CD1c-positive myeloid dendritic cell (primary cell): ENCODE data around the gene SPANXN5.
"Not testable (repeated sequence)": the region's sequence is repeated elsewhere in the genome, so short reads cannot be mapped to it uniquely, and the experiment has no call there.

Source experiments
- DNase-seq: peaks from one replicate; pipeline ENCODE4 v3.0.0-alpha.2; 2016; ENCODE audit errors: extremely low spot score

SPANXN5 gene

DNA sequence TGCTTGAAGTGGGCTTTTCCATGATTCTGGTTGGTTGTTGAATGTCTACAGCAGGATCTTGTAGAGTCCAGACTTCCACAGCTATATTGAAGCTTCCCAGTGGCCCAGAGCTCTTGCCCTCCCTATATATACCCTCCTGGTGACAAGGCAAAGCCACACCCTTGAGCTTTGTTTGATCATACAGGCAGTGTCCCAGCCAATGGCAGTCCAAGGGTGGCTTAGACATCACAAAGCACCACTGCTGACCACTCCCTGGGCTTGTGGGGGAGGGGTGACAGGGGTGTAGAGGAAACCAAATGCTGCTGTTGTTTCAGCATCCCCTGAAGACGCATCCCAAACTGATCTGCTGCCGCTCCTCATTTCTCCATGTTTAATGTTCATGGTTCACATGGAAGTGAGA lies at the start of gene SPANXN5:
Gene SPANXN5, minus strand, starts transcription at position 101 of the 400 bp plus-strand sequence. Its CDS starts 79 bp downstream, at position 22.
- DNase-seq, result not testable (repeated sequence)

GRCh38 chrX:52843619-52844018 lies 46.4 kb upstream of the SPANXN5 start:
- DNase-seq, result not testable (repeated sequence)

- DNase-seq, result no peak
Measured at GRCh38 chrX:52839137-52839536, 41.9 kb upstream of the SPANXN5 start.

GRCh38 chrX:52830551-52830950 lies 33.3 kb upstream of the SPANXN5 start:
- DNase-seq, result no peak

- DNase-seq, result no peak
Measured at GRCh38 chrX:52824608-52825007, 27.4 kb upstream of the SPANXN5 start.

DNA sequence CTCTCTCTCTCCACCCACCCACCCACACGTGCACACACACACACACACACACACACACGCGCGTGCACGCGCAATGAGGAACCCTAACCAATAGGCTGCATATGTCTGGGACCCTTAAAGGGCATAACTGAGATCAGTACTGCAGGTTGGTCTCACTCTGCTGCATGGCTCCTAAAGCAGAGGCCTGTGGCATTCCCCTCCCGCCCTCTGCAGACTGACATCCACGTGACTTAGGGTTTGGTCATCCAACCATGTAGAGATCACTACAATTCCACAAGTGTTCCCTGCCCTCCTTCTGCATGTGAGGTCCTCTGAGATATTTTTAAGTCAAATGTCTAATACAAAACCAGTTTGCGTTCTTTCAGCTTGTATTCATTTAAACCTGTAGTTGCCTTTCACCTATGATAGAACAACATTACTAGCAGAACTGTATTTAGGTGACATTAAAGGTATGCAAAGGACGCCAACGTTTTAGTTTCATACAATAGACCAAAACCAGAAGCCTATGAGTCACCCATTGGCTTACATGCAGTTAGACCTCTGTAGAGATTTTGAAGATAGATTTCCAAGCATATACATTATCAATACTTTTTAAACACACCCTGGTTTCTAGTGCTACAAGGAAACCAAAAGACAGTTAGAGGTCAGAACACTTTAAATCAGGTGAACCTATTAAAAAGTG lies 24.0 kb upstream of the SPANXN5 start:
- no peak for DNase-seq

- DNase-seq, result no peak
Measured at GRCh38 chrX:52819788-52820187, 22.6 kb upstream of the SPANXN5 start.

DNA sequence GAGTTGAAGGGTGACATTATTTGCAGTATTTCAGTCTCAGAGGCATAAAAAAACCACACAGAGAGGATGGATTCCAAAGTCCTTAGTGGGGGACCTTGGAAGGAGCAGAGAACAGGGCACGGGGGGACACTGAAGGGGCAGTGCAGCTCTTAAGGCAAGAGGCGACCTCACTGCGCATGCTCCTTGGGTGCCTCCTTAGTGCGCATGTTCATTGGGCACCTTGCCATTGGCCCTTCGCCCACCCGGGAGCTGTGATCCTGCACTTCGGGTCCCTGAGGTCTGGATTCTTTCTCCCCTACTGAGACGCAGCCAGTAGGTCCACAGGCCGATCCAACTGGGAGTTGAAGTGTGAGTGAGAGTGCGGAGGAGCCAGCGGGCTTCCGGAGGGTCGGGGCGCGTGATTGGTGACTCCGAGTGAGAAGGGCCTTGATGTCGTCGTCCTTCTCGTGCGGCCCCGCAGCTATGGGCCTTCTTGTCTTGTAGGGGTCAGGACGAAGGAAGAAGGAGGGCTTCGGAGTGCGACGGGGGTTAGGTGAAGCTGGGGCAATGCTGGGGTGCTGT lies 13.9 kb upstream of the SPANXN5 start, which contains the start of gene XAGE5:
Gene XAGE5, plus strand, starts transcription at position 223 of the 561 bp plus-strand sequence. CDS start 1,280 bp downstream, outside the sequence.
- no peak for DNase-seq

DNA sequence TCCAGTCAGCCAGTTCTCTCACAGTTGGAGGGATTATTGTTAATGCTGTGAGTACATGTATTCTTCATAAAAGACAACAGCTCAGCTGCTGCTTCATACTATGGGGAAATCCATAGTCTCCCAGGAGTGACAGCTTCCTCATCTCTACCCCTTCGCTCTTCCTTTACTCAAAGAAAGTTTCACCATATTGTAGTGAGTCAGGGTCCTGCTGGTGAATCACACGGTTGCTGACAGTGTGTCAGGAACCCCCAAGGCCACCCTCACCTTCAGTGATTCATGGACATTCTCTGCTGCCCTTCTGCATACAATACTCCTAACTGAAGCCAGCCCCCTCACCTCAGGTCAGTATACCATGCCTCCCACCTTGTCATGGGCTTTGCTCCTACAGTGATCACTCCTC lies 7.6 kb upstream of the SPANXN5 start:
- DNase-seq, result not testable (repeated sequence)

GRCh38 chrX:52773504-52773903 lies 23.7 kb downstream of the SPANXN5 start:
- not testable (repeated sequence) for DNase-seq

DNA sequence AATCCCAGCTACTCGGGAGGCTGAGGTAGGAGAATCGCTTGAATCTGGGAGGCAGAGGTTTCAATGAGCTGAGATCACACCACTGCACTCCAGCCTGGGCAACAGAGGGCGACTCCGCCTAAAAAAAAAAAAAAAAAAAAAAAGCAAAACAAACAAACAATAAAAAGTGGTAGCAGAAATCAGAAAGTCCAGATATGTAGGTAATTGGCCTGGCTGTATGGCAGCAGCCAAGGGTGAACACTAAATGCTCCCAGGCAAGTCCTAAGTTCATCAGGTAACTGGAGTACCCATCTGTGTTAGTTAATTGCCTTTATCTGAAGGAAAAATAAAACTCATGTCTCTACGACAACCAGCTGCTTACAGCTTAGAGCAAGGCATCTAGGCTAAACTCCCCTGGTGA lies 31.2 kb downstream of the SPANXN5 start:
- not testable (repeated sequence) for DNase-seq

GRCh38 chrX:52750952-52751351 lies 46.3 kb downstream of the SPANXN5 start, which contains the start of gene SSX2B:
TSS of gene SSX2B (plus strand) at chrX:52751252. CDS start at chrX:52752681, 1,429 bp downstream.
- not testable (repeated sequence) for DNase-seq
